CD4-positive, alpha-beta memory T cell (primary cell): ENCODE results near the gene RNF208. TPM values are rescaled to one million over a fixed set of nuclear protein-coding genes. Genes with fewer than 3 reads are reported as not detected.

Experiments used
- CTCF ChIA-PET: fragments of 350-600 bp; sonication (Branson Sonifier 250); formaldehyde crosslinking; loops from one replicate; lab custom pipeline; 2021; ENCODE audit warnings: inconsistent platforms; ENCODE audit not compliant: partially characterized antibody; lab: Charles Lee
- POLR2A ChIA-PET: fragments of 350-600 bp; sonication (Branson Sonifier 250); formaldehyde crosslinking; loops from one replicate; lab custom pipeline; 2021; ENCODE audit not compliant: partially characterized antibody; lab: Charles Lee
- DNase-seq, 5 donors: peaks; one replicate each; pipeline versions ENCODE4 v3.0.0 to v3.0.0-alpha.2; 2020 to 2022; ENCODE audit warnings: mixed read lengths in 1 of 5
- H3K27ac ChIP-seq: one replicate; pipeline ENCODE4 v1.7.0; 2013; ENCODE audit warnings: low read depth, low read length
- H3K27me3 ChIP-seq: 2 replicates; pipeline ENCODE4 v1.7.0; 2013; ENCODE audit warnings: mild to moderate bottlenecking, low read length, moderate library complexity; ENCODE audit not compliant: insufficient read depth
- H3K36me3 ChIP-seq: 2 replicates; pipeline ENCODE4 v1.7.0; 2013; ENCODE audit warnings: mild to moderate bottlenecking, low read length, moderate library complexity; ENCODE audit not compliant: insufficient read depth
- H3K4me1 ChIP-seq: 2 replicates; pipeline ENCODE4 v1.7.0; 2013; ENCODE audit warnings: mild to moderate bottlenecking, low read length, moderate library complexity; ENCODE audit not compliant: insufficient read depth
- H3K4me3 ChIP-seq, 2 donors: one replicate each; pipeline ENCODE4 v1.7.0; 2013; ENCODE audit warnings: low read length in 2 of 2, mild to moderate bottlenecking in 1 of 2
- H3K9me3 ChIP-seq, 2 donors: one replicate each; pipeline ENCODE4 v1.7.0; 2013; ENCODE audit warnings: low read length in 2 of 2, control low read depth in 1 of 2; ENCODE audit not compliant: control insufficient read depth in 1 of 2
- H3K27ac Mint-ChIP-seq, 7 donors: one replicate each; pipeline ENCODE4 v1.8.0; 2020 to 2021; ENCODE audit warnings: mixed read lengths in 7 of 7, mild to moderate bottlenecking in 6 of 7, inconsistent platforms in 3 of 7, moderate library complexity in 3 of 7
- H3K27me3 Mint-ChIP-seq, 2 donors: one replicate each; pipeline ENCODE4 v1.8.0; 2020 to 2021; ENCODE audit warnings: mixed read lengths in 2 of 2
- H3K36me3 Mint-ChIP-seq, 2 donors: one replicate each; pipeline ENCODE4 v1.8.0; 2020 to 2021; ENCODE audit warnings: mixed read lengths in 2 of 2, inconsistent platforms in 1 of 2, mild to moderate bottlenecking in 1 of 2
- H3K4me1 Mint-ChIP-seq, 4 donors: one replicate each; pipeline ENCODE4 v1.8.0; 2020 to 2021; ENCODE audit warnings: mixed read lengths in 4 of 4, mild to moderate bottlenecking in 1 of 4
- H3K4me3 Mint-ChIP-seq, 8 donors: one replicate each; pipeline ENCODE4 v1.8.0; 2020 to 2021; ENCODE audit warnings: mixed read lengths in 8 of 8, mild to moderate bottlenecking in 7 of 8, moderate library complexity in 6 of 8, inconsistent platforms in 3 of 8
- H3K9me3 Mint-ChIP-seq, 8 donors: one replicate each; pipeline ENCODE4 v1.8.0; 2020 to 2021; ENCODE audit warnings: mixed read lengths in 8 of 8, mild to moderate bottlenecking in 5 of 8, inconsistent platforms in 3 of 8, moderate library complexity in 1 of 8
- intact Hi-C: fragments of 100-400 bp; cut with micrococcal nuclease; formaldehyde crosslinking; loops from one replicate; pipeline ENCODE4 v1.15.1; 2023
- polyA plus RNA-seq, 2 donors: library from polyadenylated mRNA; unstranded; fragments of 300-500 nt; fragmentation: Illumina TruSeq; gene quantifications; one replicate each; pipeline ENCODE4 v1.2.3, GENCODE V29; 2021
- total RNA-seq, 2 experiments: library from RNA; stranded (reverse); gene quantifications; one replicate each; pipeline ENCODE4 v1.2.3, GENCODE V29; 2021

RNF208 gene
- total and polyA plus RNA-seq, 4 experiments from 2014 or later: 0.64 to 1.3 TPM; not detected in 2

DNA sequence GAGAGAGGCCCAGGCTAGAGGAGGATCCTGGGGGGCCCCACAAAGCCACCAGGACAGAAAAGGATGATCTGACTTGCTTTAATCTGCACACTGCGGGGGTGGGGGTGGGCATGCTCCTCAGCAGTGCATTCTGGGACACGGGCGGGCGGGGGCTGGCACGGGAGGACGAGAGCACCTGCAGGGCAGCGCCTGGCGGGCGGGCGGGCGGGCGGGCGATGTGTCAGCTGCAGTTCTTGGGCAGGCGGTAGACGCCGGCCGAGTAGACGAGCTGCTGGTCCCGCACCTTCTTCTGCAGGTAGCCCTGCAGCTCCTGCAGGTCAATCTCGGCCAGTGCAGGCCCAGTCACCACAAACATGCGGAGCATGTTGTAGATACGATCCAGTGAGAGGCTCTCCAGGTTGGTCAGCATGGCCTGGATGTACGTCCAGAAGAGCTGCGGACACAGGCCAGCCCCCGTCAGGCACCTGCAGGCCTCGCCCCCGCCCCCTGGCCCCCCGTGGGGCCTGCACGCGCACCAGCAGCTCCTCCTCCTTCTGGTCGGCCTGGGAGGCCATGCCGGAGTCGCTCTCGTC lies 47.2 kb downstream of the RNF208 start:
- Mint-ChIP-seq H3K27me3 (peaks cover 4 to 7% of the 10 kb centered on the region in 2 donors), H3K4me1 (peaks cover 2 to 13% (median 7%) of the 10 kb centered on the region in 4 donors), H3K36me3 (peaks cover 4 to 12% of the 10 kb centered on the region in 2 donors), H3K4me3 (no peak overlapping the region), H3K9me3 (no peaks in the 10 kb centered on the region), H3K27ac (no peak overlapping the region)
- no peak for DNase-seq
- ChIA-PET CTCF (no interaction called here), POLR2A (interaction anchor here (0.5 to 2.5 kb wide), 6 partner anchors 13 to 110 kb away, joined by 3 to 8 read pairs (median 3); partner anchors contain the start of genes ANAPC2, SSNA1 and TPRN)
- no peak overlapping the region for H3K4me3 ChIP-seq
- H3K36me3 ChIP-seq: no peaks in the 10 kb centered on the region
- no peaks in the 10 kb centered on the region for H3K9me3 ChIP-seq
- H3K4me1 ChIP-seq: no peaks in the 10 kb centered on the region
- intact Hi-C loops: loop anchor here (2.0 kb wide), 1 partner anchor 54 kb away; no protein-coding TSS in a partner anchor
- H3K27me3 ChIP-seq: peaks cover 20% of the 10 kb centered on the region
- H3K27ac ChIP-seq: no peak overlapping the region

DNA sequence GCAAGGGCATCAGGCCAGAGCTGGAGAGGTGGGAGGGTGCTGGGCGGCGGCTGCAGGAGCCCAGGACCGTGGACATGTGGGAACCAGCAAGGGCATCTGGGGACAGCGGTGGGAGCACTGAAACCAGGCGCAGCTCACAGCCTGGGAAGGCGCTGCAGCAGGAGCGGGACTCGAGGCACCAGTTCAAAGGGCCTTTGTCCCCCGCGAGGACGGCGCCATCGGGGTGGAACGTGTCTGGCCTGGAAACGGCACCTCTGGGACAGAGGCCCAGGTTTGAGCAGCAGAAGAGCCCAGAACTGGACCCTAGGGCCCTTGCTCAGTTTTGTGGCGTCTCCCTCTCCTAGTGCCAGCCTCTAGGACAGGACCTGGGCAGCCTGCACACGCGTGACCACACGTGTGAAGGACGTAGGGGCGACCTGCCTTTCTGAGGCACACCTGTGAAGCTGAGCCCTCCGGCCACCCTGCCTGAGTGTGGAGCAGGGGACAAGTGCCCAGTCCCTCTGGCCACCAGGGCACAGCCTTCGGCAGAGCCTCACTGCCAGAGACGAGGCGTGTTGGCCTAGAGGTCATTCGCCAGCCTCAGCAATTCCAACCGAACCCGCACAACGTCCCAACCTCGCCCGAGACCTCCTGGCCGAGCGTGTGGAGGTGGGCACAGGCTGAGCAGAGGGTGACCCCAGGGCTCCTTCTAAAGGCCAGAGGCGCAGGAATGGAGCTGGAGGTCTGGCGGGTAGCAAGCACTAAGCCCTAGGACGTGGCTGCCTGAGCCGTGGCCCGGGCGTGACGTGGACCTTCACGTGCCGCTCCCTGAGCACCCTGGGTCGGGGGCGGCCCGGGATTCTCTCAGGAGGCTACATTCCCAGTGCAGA lies 48.0 kb downstream of the RNF208 start:
- Mint-ChIP-seq H3K9me3 (no peaks in the 10 kb centered on the region), H3K27ac (peak overlapping the region in 1 of 7 donors; percentile 64)
- CTCF ChIA-PET: no interaction called here

GRCh38 chr9:137172901-137173795 lies 48.9 kb downstream of the RNF208 start:
- Mint-ChIP-seq H3K4me3 (no peak overlapping the region), H3K27me3 (peaks cover 7% of the 10 kb centered on the region in 2 donors), H3K27ac (peak overlapping the region in 1 of 7 donors; percentile 64), H3K36me3 (peaks cover 4 to 10% of the 10 kb centered on the region in 2 donors), H3K4me1 (peaks cover 2 to 13% (median 8%) of the 10 kb centered on the region in 4 donors), H3K9me3 (no peaks in the 10 kb centered on the region)
- ChIA-PET POLR2A (interaction anchor here (2.5 kb wide), 1 partner anchor 16 kb away, joined by 8 read pairs; the partner anchor contains the start of genes ANAPC2 and SSNA1), CTCF (no interaction called here)
- Histone ChIP-seq H3K27me3 (peaks cover 23% of the 10 kb centered on the region), H3K9me3 (no peaks in the 10 kb centered on the region), H3K4me3 (no peak overlapping the region), H3K36me3 (no peaks in the 10 kb centered on the region), H3K27ac (no peak overlapping the region), H3K4me1 (no peaks in the 10 kb centered on the region)
- intact Hi-C loops: no loop called here
- DNase-seq: no peak

More for the DNA sequence above, 48.0 kb downstream of the RNF208 start:
- Histone ChIP-seq H3K4me1 (no peaks in the 10 kb centered on the region), H3K27me3 (peaks cover 23% of the 10 kb centered on the region), H3K9me3 (no peaks in the 10 kb centered on the region), H3K27ac (no peak overlapping the region), H3K4me3 (no peak overlapping the region), H3K36me3 (no peaks in the 10 kb centered on the region)
- Mint-ChIP-seq H3K27me3 (peaks cover 4 to 7% of the 10 kb centered on the region in 2 donors), H3K4me3 (no peak overlapping the region), H3K36me3 (peaks cover 4 to 10% of the 10 kb centered on the region in 2 donors), H3K4me1 (peaks cover 2 to 13% (median 7%) of the 10 kb centered on the region in 4 donors)
- POLR2A ChIA-PET: interaction anchor here (0.5 to 2.5 kb wide), 2 partner anchors 15 to 111 kb away, joined by 3 to 8 read pairs; partner anchors contain the start of genes ANAPC2 and SSNA1
- intact Hi-C loops: loop anchor here (2.0 kb wide), 1 partner anchor 53 kb away; no protein-coding TSS in a partner anchor
- no peak for DNase-seq

- intact Hi-C loops: no loop called here
- POLR2A ChIA-PET: interaction anchor here (0.6 to 0.7 kb wide), 2 partner anchors 14 to 42 kb away, joined by 3 read pairs; no protein-coding TSS in a partner anchor
- peaks cover 0 to 4% of the 10 kb centered on the region in 2 donors for H3K36me3 Mint-ChIP-seq
- DNase-seq: no peak
- CTCF ChIA-PET: no interaction called here
- H3K27me3 Mint-ChIP-seq: peaks cover 12% of the 10 kb centered on the region in 2 donors
- H3K4me1 Mint-ChIP-seq: peaks cover 0 to 10% (median 7%) of the 10 kb centered on the region in 4 donors
- H3K9me3 Mint-ChIP-seq: no peaks in the 10 kb centered on the region
- Histone ChIP-seq H3K4me3 (no peak overlapping the region), H3K4me1 (no peaks in the 10 kb centered on the region), H3K9me3 (no peaks in the 10 kb centered on the region), H3K27me3 (peaks cover 31% of the 10 kb centered on the region), H3K27ac (no peak overlapping the region), H3K36me3 (no peaks in the 10 kb centered on the region)
- H3K4me3 Mint-ChIP-seq: no peak overlapping the region
- H3K27ac Mint-ChIP-seq: no peak overlapping the region
Observed at GRCh38 chr9:137171149-137171900, 50.7 kb downstream of the RNF208 start.

DNA sequence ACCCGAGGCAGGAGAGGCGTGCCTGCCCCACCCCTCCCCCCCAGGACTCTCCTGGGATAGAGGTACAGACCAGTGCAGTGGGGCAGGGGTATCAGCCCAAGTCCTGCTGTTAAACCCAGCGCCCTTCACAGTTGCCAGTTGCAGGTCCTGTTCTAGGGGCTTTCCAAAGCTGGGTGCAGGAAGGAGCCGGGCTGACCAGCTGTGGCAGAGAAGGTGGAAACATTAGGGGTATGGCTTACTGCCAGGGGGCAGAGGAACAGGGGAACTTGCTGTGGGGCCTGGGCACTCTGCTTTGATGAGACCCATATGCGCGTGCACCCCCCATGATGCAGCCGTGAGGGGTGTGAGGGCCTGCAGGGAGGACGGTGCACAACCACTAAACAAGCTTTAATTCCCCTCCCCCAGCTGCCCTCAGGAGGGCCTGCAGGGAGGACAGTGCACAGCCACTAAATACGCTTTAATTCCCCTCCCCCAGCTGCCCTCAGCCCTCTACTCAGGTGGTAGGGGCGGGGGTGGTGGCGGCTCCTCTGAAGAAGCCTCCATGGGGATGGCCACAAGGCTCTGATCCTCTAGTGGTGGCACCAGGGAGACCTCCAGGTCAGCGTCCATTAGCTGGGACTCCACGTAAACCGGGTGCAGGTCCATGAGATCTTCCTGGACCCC lies 51.4 kb downstream of the RNF208 start:
- H3K4me3 Mint-ChIP-seq: no peak overlapping the region

More for the DNA sequence above, 51.4 kb downstream of the RNF208 start:
- H3K27me3 ChIP-seq: peaks cover 33% of the 10 kb centered on the region
- no peak overlapping the region for H3K27ac ChIP-seq
- no peaks in the 10 kb centered on the region for H3K4me1 ChIP-seq
- Mint-ChIP-seq H3K27ac (no peak overlapping the region), H3K9me3 (no peaks in the 10 kb centered on the region), H3K36me3 (no peaks in the 10 kb centered on the region), H3K4me1 (peaks cover 0 to 6% (median 3%) of the 10 kb centered on the region in 4 donors), H3K27me3 (peaks cover 12 to 13% of the 10 kb centered on the region in 2 donors)
- H3K4me3 ChIP-seq: no peak overlapping the region
- no peaks in the 10 kb centered on the region for H3K9me3 ChIP-seq
- POLR2A ChIA-PET: interaction anchor here (0.6 kb wide), 1 partner anchor 14 kb away, joined by 3 read pairs; no protein-coding TSS in a partner anchor
- H3K36me3 ChIP-seq: no peaks in the 10 kb centered on the region
- DNase-seq: no peak
- intact Hi-C loops: no loop called here
- CTCF ChIA-PET: no interaction called here
